Activated T-cell treated with anti-CD3 and anti-CD28 coated beads for 48 hours (primary cell): ENCODE measurements around the gene RIT2.

ENCODE experiments used
- DNase-seq: peaks from one replicate; pipeline ENCODE4 v3.0.0-alpha.2; 2020; ENCODE audit warnings: low read depth

The RIT2 gene

DNA sequence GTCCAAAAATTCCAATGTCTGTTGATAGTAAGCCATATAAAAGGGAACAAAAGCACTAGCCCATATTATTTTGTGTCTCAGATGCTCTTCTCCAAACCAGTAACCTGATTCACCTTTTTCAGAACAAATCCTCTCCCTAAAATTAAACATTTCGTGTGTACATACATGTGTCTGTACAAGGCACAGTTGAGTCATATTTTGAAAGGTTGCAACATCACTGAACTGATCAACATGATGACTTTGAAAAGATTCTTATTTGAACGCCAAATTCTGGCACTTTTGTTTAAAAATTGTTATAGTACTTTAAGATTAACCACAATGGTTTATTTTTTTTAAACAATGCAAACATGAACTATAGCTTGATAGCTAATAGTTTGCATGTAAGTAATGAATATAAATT, 102.5 kb downstream of the RIT2 start:
- no peak for DNase-seq

DNA sequence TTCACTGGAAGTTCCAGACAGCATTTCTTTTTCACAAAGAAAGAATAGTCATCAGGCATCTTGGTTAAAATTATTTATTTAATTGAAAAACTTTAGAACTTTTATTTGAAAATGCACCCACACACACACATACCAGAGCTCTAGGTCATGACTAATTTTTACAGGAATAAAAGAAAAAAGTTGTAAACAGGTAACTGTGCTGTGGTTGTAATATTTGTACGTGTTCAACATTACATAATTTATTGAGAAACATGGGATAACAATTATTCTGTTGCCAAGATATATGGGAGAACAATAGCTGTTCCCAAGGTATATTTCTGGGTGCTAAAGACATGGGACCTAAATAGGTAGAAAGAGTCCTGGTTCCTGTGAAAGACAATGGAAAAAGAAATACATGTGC, 104.9 kb downstream of the RIT2 start:
- DNase-seq: no peak

DNA sequence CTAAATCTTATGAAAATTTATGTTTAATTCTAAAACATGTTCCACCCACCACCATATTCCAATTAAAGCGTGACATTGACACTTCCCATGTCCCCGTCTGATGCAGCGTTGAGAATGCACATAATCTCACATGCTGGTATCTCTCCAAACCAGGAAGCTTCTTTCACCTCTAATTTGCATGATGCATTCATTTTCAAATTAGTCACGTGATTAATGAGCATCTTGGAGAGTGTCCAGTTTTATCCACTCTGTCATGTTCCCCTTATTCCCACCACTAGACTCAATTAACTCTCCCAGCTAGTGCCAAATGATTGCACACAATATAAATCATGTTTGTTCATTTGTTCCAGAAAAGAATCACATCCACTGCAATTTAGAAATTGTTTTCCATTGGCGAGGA, 105.8 kb downstream of the RIT2 start:
- no peak for DNase-seq

DNA sequence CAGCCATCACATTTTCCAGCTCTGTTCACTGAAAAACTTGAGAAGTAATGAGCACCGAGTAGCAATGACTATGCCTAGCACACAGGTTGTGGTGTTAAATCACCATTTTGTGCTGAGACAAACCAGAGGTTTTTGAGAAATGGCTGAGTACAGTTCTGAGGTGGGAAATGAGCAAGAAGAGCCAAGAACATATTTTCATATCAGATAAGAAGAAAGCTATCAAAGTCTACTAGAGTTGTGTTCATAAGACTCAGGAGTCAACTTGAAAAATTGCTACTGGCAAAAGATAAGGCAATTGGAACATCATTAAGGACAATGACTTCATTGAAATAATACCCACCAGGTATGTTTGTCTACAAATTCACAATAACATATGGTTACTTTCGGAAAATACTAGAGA, 108.1 kb downstream of the RIT2 start:
- DNase-seq: no peak

DNA sequence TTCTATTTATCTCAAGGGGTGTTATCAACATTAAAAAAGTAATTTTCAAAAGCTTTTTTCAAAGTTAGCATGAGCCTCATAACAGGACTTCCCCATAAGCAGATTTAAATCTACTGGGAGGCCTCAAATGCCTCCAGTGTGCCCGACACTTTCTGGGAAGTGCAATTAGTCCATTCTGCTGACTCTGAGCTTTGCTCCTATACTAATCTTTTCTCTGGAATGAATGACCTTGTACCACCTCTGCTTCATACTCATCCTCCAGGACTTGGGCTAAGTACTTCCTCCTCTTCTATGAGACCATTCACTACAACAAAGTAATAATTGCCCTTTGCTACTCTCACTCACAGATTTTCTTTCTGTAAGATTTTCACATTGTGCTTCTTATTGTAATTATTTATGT, 111.1 kb downstream of the RIT2 start:
- DNase-seq: no peak

DNA sequence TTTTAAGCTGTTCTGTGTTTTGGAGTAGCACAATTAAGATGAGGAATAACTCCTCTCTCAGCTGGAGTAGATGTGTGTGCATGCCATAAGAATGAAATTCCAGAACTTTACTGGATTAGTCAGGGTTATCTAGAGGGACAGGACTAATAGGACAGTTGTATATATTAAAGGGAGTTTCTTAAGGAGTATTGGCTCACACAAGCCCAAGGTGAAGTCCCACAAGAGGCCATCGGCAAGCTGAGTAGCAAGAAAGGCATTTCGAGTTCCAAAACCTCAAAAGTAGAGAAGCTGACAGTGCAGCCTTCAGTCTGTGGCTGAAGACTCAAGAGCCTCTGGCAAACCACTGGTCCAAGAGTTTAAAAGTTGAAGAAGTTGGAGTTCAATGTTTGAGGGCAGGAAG, 113.7 kb downstream of the RIT2 start:
- DNase-seq: no peak

DNA sequence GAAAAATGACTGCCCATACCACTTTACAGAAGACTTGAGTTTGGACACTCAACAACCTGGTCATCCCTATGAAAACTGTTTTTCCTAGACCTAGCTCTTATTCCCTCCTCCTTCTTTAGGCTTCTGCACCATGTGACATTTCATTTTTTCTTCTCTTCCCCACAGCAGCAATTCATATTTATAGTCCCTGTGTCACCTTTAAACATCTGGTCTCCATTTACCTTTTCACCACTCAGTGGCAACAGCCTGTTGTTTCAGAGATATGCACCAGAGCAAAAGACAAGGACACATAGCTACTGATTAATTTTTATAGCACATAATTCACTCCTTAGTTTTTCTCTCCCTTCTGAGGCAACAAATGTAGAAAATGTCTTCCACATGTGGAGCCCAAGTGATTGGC, 118.7 kb downstream of the RIT2 start:
- no peak for DNase-seq

DNA sequence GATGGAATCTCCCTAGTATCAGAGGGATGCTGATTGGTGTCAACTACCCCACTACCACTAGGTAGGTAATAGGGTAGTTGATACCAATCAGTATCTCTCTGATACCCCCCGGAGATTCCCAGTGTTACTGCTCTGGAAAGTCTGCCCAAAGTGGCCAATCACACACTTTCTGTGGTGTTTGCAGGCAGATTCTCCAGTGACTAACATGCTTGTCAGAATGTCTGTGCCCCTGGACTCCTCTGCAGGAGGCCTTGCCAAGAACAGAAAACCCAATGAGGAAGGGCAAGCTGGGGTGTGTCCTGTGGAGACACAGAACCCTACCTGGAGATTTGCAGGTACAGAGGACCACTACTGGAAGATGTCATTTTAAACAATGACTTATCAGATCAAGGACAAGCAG, 135.1 kb downstream of the RIT2 start:
- DNase-seq: no peak

DNA sequence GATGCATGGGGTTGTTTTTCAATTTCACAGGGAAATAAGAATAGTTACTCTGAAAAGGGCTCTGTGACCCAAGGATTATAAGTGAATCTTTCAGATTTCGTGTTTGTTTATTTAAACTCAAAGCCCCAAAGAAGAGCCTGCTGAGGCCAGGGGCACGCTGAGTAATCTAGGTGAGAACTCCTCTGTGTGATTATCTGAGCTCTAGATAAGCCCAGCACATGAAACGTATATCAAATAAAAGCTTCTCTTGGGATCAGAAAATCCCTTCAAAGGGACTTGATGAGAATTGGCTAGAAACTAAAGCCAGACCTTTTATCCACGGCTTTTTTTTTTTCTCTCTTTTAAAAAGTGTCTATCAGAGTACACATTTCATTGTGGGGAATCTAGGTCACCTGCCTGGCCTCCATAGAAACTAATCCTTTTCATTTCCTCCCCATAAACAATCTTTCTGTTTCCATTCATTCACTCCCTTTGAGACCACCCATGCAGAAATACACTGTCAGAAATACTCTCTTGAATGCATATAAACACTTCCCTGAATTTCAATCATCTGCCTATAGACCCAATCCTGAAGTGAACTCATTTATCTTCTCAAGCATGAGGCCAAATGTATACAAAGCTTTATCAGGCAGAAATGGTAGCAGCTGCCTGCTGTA, 137.4 kb downstream of the RIT2 start:
- DNase-seq: no peak

DNA sequence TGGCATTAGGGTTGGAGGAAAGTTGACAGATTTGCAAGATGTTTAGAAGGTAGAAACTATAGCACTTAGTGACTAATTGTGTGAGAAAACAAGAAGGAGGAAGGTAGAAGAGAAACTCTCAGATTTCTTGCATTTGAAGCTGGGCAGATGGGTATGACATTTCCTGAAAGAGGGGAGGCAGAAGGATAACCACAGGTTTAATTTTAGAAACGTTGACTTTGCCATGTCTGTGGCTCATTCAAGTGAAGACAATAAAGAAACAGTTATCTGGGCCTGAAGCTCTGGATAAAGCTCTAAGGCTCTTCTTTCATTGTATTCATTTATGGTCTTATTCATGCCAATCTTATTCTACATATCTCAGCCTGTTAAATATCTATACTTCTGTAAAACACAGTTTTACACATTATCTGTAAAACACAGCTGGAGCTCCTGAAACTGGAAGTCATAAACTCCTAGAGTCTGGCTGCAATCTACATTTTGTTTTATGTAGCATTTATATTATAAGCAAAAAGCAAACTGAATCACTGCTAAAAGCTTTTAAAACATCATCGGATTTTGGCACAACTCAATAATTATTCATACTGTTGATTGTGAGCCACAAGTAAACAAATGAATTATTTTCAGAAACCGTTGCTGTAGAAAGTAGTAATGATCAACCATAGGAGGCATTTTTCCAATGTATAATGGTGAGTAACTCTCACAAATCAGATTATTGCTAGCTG, 138.5 kb downstream of the RIT2 start:
- no peak for DNase-seq

DNA sequence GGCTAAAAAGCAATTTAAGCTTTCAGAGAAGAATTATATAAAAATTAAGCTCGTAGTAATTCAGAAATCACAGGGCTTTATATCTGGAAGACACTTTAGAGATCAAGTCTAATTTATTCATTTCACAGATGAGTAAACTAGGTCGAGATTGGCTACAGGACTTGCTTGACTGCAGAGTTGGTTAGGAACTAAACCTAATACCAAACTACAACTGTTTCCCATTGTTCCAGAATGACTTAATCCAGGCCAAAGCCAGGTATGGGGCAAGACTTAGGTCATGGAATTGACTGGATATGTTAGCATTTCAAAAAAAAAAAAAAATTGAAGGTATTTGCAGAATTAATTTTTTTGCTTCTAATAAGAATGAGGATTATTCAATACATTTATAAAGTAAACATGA, 146.1 kb downstream of the RIT2 start:
- no peak for DNase-seq

DNA sequence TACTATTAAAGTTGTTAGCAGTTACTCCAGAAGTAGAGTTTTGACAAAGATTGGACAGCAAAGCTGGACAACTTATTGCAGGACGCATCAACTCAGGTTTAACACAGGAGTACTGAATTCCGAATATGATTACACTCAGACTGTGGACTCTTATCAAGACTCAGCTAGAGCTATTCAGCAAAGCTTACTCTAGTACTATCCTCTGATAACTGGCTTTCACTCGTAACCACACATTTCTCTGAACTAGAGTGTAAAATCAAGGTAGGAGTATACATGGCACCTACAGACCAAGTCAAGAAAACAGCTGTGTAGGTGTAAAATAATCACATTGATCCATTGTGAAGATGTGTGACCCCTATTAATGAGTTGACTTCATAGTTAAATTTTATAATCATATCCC, 154.2 kb downstream of the RIT2 start:
- DNase-seq: no peak

DNA sequence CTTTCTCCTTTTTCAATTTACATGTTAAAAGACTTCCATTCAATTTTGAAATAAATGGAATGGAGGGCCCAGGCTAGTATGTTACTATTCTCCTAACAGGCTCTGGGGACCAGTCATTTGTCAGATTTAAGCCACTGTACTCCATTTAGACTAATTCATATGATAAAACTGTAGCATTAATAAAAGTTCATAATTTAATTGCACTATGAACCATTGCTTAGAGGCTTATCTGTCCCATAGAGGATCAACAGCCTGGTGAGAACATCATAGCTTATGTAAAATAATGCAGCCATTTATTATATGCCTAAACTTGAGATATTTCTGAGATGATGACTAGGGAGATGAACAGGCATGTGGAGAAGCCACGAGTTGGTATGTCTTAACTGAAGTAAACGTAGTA, 156.0 kb downstream of the RIT2 start:
- no peak for DNase-seq

DNA sequence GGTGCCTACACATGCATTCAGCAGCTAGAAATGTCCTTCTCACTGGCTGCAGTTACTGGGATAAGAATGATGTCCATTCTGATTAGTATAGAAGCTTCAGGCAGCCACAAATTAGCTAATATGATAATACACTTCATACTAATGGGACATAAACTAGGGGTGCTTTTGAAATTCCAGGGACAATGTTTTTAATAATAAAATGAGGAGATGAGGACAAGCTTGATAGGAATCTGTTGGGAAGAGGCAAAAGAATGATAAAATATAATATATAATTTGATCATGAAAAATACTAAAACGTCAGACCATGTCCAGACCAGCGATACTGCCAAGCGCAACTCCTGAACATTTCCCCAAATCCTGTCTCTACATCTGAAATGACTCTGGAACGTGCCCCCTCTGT, 157.1 kb downstream of the RIT2 start:
- DNase-seq: no peak

DNA sequence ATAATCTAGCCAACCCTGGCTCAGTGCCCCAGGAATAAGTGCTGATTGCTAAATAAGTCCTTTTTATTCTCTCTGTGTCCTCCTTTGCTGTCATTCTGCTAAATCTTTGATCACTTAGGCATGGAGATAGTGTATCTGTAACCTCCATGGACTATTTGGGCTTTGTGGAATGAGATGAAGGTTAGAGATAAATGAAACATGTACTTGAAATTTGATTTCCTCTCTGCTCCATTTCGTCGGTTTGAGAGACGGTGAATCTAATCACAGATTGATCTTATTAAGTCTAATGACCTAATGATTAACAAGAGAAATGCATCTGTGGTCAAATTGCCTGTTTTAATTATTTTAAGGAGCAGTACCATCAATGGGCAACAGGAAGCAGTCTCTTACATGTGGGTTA, 159.2 kb downstream of the RIT2 start:
- no peak for DNase-seq

DNA sequence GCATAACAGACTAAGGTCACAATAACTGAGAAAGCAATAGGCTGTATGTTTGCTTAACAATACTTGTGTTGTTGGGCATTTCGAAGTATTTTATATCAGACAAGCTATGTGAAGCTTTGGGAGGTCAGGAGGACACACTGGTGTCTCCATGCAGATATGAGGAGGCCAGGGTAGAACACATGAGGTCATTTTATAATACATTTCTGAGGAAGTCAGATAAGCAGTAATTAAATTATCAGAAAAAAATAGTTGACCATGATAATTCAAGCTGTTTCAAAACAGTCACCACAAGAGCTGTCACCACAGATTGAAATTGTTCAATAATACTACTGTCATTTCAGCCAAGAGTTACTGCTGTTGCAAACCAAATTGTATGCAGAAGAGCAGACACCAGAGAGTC, 160.6 kb downstream of the RIT2 start:
- no peak for DNase-seq

DNA sequence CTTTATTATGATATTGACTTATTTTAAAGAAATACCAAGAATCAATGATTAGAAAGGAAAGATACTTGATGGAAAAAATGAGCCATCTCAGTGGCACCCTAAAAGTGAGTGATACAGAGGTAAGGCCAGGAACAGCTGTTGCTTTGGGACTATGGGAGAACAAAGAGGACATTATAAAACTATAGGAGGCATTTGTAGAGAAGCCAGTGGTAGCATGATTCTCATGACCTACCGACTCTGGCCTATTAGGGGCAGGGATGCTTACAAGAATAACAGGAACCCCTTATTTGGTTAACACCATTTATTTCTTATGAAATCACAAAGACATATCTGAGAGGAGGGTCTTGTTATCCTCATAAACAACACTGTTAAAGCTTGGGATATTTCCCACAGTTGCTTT, 162.2 kb downstream of the RIT2 start:
- no peak for DNase-seq

DNA sequence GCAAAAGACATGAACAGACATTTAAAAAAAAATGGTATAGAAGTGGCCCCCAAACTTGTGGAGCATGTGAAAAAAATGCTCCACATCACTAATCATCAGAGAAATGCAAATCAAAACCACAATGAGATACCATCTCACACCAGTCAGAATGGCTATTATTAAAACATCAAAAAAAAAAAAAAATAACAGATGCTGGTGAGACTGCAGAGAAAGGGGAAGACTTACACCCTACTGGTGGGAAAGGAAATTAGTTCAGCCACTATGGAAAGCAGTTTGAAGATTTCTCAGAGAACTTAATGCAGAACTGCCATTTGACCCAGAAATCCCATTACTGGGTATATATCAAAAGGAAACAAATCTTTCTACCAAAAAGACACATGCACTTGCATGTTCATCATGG, 164.8 kb downstream of the RIT2 start:
- no peak for DNase-seq

DNA sequence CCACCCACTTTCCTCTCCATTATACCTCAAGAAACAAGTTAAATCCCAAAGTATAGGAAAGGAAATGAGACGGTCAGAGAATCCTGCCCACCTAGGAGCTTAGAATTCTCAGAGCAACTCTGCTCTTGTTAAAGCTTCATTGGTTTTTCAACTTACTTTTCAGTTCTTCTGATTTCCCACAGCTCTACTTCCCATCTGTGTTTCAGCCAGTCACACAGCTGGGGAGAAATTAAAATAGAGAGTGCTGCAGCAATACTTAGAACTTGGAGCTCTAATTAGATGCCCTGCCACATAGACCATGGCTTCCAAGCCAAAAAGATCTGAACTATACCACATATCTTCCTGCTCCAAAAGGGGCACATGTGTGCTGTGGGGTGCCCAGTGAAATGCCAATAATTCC, 166.7 kb downstream of the RIT2 start:
- no peak for DNase-seq

DNA sequence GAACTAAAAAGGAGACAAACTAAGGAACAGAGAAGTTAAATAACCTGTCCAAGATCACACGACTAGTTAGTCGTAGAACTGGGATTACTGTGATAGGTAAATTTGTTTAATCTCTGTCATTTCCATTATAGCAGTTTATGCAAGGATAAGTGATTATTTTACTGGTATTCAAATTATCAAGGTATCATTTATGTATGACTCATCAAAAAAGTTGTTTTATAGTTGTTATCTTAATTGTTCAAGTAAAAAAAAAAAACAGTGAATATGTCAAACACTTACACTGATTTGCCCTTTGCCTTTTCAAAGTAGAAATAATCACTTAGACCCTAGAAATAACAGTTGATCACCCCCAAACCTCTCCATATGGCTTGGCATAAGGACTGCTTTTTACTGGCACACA, 173.6 kb downstream of the RIT2 start:
- no peak for DNase-seq

DNA sequence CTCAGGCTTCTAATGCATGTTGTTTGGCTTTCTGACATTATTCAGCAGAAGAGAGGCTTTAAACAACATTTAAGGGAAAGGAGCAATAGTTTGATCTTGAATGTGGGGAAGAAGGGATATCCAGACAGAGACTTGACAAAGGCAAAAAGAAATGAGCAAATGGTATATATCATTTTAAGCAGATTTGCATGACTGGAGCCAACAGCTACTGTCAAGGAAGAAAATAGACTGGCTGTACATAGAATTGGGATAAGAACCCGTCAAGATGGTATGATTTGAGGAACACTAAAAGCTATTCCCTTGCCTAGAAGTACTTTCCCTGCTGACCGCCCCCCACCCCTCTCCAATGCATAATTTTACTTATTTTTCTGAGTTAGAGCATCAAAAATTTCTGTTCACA, 174.5 kb downstream of the RIT2 start:
- no peak for DNase-seq

DNA sequence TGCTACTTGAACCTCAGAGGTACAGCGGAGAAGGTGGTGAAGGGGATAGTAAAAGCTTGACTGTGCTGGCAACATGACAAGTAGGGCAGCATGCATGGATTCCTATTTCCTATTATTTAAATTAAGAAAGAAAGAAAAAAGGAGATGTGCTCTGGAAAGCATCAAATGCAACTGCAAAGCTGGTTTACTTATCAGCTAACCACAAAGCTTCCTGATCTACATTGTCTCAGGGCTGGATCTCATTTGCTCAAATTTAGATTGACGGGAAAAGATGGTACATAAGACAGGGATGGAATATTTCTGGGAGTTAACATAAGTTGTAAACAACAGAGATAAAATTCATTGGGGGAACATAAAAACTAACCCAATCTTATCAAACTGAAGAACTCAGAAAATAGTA, 178.0 kb downstream of the RIT2 start:
- no peak for DNase-seq

DNA sequence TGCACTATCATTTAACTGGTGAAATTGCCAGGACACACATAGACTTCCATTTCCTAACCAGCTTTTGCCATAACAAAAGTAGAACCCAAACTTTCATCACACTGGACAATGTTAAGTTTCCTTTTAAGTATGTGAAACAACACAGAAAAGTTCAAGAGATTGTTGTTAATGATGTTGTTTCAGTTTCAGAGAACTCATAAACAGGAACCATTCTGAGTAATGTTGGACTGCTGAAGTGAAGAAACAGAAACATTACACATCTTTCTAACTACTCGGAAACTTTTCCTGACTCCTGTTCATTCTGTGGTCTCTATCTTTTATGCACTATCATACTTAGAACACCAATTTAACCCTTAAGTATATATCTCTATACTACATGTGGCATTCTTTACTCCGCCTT, 179.2 kb downstream of the RIT2 start:
- DNase-seq: no peak

DNA sequence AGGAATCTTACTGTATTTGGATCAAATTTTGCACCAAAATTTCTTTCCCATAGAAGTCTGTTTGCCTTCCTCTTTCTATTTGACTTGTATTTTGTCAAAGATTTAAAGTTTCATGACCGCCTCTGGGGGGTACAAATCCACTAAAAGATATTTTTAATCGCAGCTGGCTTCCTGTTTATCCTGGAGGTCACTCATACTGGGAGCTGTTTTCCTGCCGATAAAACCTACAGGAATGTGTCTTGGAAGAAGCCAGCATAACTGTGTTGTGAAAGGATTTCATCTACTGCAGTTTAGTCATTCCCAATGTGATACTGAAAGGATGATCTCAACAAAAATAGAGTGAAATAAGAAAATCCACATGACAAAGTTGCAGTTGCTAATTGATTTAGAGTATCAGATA, 184.0 kb downstream of the RIT2 start:
- DNase-seq: no peak
